Mesenchymal stem cell (in vitro differentiated cells and primary cell): ENCODE measurements around the gene ESYT2.
"Not testable (repeated sequence)": the region's sequence is repeated elsewhere in the genome, so short reads cannot be mapped to it uniquely, and the experiment has no call there.

Experiments
- DNase-seq: peaks from one replicate; pipeline ENCODE4 v3.0.0-alpha.2; 2013
- H2AFZ ChIP-seq: one replicate; pipeline ENCODE4 v1.6.1; 2013; ENCODE audit warnings: low read depth, mild to moderate bottlenecking, control low read depth, inconsistent platforms, low read length, moderate library complexity
- H2AK5ac ChIP-seq: 2 replicates; pipeline ENCODE4 v1.6.1; 2013; ENCODE audit warnings: low read length, moderate library complexity, mild to moderate bottlenecking, inconsistent platforms; ENCODE audit not compliant: severe bottlenecking
- H2BK120ac ChIP-seq: one replicate; pipeline ENCODE4 v1.6.1; 2013; ENCODE audit warnings: low read depth, mild to moderate bottlenecking, inconsistent platforms, low read length, moderate library complexity
- H2BK12ac ChIP-seq, 2 experiments: one replicate each; pipeline ENCODE4 v1.6.1; 2013; ENCODE audit warnings: inconsistent platforms in 2 of 2, low read length in 2 of 2, mild to moderate bottlenecking in 2 of 2, moderate library complexity in 2 of 2, control low read depth in 1 of 2
- H2BK15ac ChIP-seq: one replicate; pipeline ENCODE4 v1.6.1; 2013; ENCODE audit warnings: mild to moderate bottlenecking, low read depth, inconsistent platforms; ENCODE audit not compliant: poor library complexity, severe bottlenecking
- H2BK5ac ChIP-seq: 2 replicates; pipeline ENCODE4 v1.6.1; 2013; ENCODE audit warnings: low read depth, mild to moderate bottlenecking, low read length, control low read depth, inconsistent platforms; ENCODE audit not compliant: poor library complexity, severe bottlenecking
- H3K14ac ChIP-seq, 2 experiments: one replicate each; pipeline ENCODE4 v1.6.1; 2013; ENCODE audit warnings: inconsistent platforms in 2 of 2, low read length in 2 of 2, control low read depth in 1 of 2, mild to moderate bottlenecking in 1 of 2, moderate library complexity in 1 of 2
- H3K18ac ChIP-seq, 2 experiments: one replicate each; pipeline ENCODE4 v1.6.1; 2013; ENCODE audit warnings: inconsistent platforms in 2 of 2, low read length in 2 of 2, control low read depth in 1 of 2, low read depth in 1 of 2, mild to moderate bottlenecking in 1 of 2
- H3K23ac ChIP-seq, 2 experiments: one replicate each; pipeline ENCODE4 v1.6.1; 2013; ENCODE audit warnings: inconsistent platforms in 2 of 2, low read length in 2 of 2, mild to moderate bottlenecking in 2 of 2, moderate library complexity in 2 of 2, control low read depth in 1 of 2
- H3K27ac ChIP-seq: 2 replicates; pipeline ENCODE4 v1.5.1; 2013; ENCODE audit warnings: mild to moderate bottlenecking, moderate library complexity, low read length, control low read depth, inconsistent platforms; ENCODE audit not compliant: poor library complexity, severe bottlenecking
- H3K27me3 ChIP-seq, 2 experiments: 2 replicates each; pipeline versions ENCODE4 v1.6.1 to v1.7.0; 2013; ENCODE audit warnings: low read length in 2 of 2, mild to moderate bottlenecking in 2 of 2, moderate library complexity in 2 of 2, control low read depth in 1 of 2, inconsistent platforms in 1 of 2; ENCODE audit not compliant: control insufficient read depth in 1 of 2, insufficient read depth in 1 of 2
- H3K36me3 ChIP-seq, 2 experiments: 2 replicates each; pipeline versions ENCODE4 v1.6.1 to v1.7.0; 2013; ENCODE audit warnings: low read length in 2 of 2, control low read depth in 1 of 2, inconsistent platforms in 1 of 2, low read depth in 1 of 2, mild to moderate bottlenecking in 1 of 2; ENCODE audit not compliant: insufficient read depth in 2 of 2, control insufficient read depth in 1 of 2
- H3K4ac ChIP-seq, 2 experiments: one replicate each; pipeline ENCODE4 v1.6.1; 2013; ENCODE audit warnings: inconsistent platforms in 2 of 2, low read length in 2 of 2, mild to moderate bottlenecking in 2 of 2, moderate library complexity in 2 of 2, control low read depth in 1 of 2, low read depth in 1 of 2
- H3K4me1 ChIP-seq: 2 replicates; pipeline ENCODE4 v1.6.1; 2013; ENCODE audit warnings: low read depth, low read length, control low read depth; ENCODE audit not compliant: control insufficient read depth, insufficient read depth
- H3K4me2 ChIP-seq: 2 replicates; pipeline ENCODE4 v1.6.1; 2013; ENCODE audit warnings: low read length, mild to moderate bottlenecking, inconsistent platforms; ENCODE audit not compliant: poor library complexity, severe bottlenecking
- H3K4me3 ChIP-seq, 2 experiments: 2 replicates each; pipeline versions ENCODE4 v1.5.1 to v1.7.0; 2013; ENCODE audit warnings: low read length in 2 of 2, mild to moderate bottlenecking in 2 of 2, control low read depth in 1 of 2, low read depth in 1 of 2; ENCODE audit not compliant: insufficient read depth in 1 of 2
- H3K79me1 ChIP-seq: replicated peaks from 2 replicates; pipeline ENCODE4 v1.6.1; 2013; ENCODE audit warnings: mild to moderate bottlenecking, control low read depth, low read length, inconsistent platforms; ENCODE audit not compliant: poor library complexity, severe bottlenecking
- H3K9ac ChIP-seq: 2 replicates; pipeline ENCODE4 v1.7.0; 2013; ENCODE audit warnings: mild to moderate bottlenecking, low read length, moderate library complexity
- H3K9me3 ChIP-seq: 2 replicates; pipeline ENCODE4 v1.7.0; 2013; ENCODE audit warnings: mild to moderate bottlenecking, low read length; ENCODE audit not compliant: control insufficient read depth
- H4K8ac ChIP-seq: one replicate; pipeline ENCODE4 v1.6.1; 2013; ENCODE audit warnings: inconsistent platforms, mild to moderate bottlenecking, low read length, moderate library complexity
- H4K91ac ChIP-seq: one replicate; pipeline ENCODE4 v1.6.1; 2013; ENCODE audit warnings: mild to moderate bottlenecking, low read length, inconsistent platforms
- WGBS: methylation state at CpG from one replicate; pipeline ENCODE4 v1.1.7; 2013; ENCODE audit warnings: mixed read lengths; 5-methylcytosine and 5-hydroxymethylcytosine counted together

The ESYT2 gene

GRCh38 chr7:158704524-158705233, 124.6 kb downstream of the ESYT2 start, which contains the start of gene NCAPG2:
TSS of gene NCAPG2 (minus strand) at chr7:158704804. CDS start at chr7:158701899, 2,905 bp downstream.
- no peaks in the 10 kb centered on the region for H3K27me3 ChIP-seq
- peaks cover 10% of the 10 kb centered on the region for H3K4me1 ChIP-seq
- WGBS: under 1% methylated on average over 61 of the region's 78 CpGs
- peak within 1 kb of the TSS; percentile 22 for H2BK120ac ChIP-seq
- H3K23ac ChIP-seq: peak within 1 kb of the TSS in 1 of 2 experiments; percentile 73
- no peaks in the 10 kb centered on the region for H3K36me3 ChIP-seq
- no peak within 1 kb of the TSS for H2AK5ac ChIP-seq
- H2BK12ac ChIP-seq: peak within 1 kb of the TSS in 1 of 2 experiments; percentile 31
- H3K4me3 ChIP-seq: peak within 1 kb of the TSS; percentile 92 to 95
- H3K18ac ChIP-seq: peak within 1 kb of the TSS; percentile 88 to 92
- H2AFZ ChIP-seq: peak within 1 kb of the TSS; percentile 85
- H2BK15ac ChIP-seq: no peak within 1 kb of the TSS
- no peaks in the 10 kb centered on the region for H3K9me3 ChIP-seq
- peak within 1 kb of the TSS; percentile 25 for H4K91ac ChIP-seq
- peak within 1 kb of the TSS; percentile 61 for H2BK5ac ChIP-seq
- H3K4ac ChIP-seq: peak within 1 kb of the TSS; percentile 65 to 91
- peak within 1 kb of the TSS; percentile 92 for H3K9ac ChIP-seq
- H3K79me1 ChIP-seq: peaks cover 20% of the 10 kb centered on the region
- peak; percentile 98 for DNase-seq
- H3K14ac ChIP-seq: peak within 1 kb of the TSS in 1 of 2 experiments; percentile 85
- peak within 1 kb of the TSS; percentile 98 for H3K4me2 ChIP-seq
- peak within 1 kb of the TSS; percentile 95 for H4K8ac ChIP-seq
- H3K27ac ChIP-seq: no peak within 1 kb of the TSS

GRCh38 chr7:158703679-158704523, 125.4 kb downstream of the ESYT2 start:
- H2BK15ac ChIP-seq, H3K14ac ChIP-seq, H2BK120ac ChIP-seq, H3K9me3 ChIP-seq, H2BK5ac ChIP-seq, DNase-seq, H3K4me1 ChIP-seq, H3K27me3 ChIP-seq, H4K8ac ChIP-seq, H3K27ac ChIP-seq, H2AK5ac ChIP-seq, H3K36me3 ChIP-seq: not testable (repeated sequence)
- Histone ChIP-seq H3K4me2 (peak overlapping the region; percentile 98), H3K18ac (peak overlapping the region in 1 of 2 experiments; percentile 28), H4K91ac (peak overlapping the region; percentile 18), H2AFZ (peak overlapping the region; percentile 85), H2BK12ac (peak overlapping the region in 1 of 2 experiments; percentile 31), H3K23ac (peak overlapping the region in 1 of 2 experiments; percentile 73), H3K9ac (peak overlapping the region; percentile 92), H3K4ac (peak overlapping the region in 1 of 2 experiments; percentile 55), H3K79me1 (peaks cover 25% of the 10 kb centered on the region), H3K4me3 (peak overlapping the region; percentile 92 to 95)
- 16% methylated on average over 21 of the region's 23 CpGs for WGBS

GRCh38 chr7:158702944-158703343, 126.4 kb downstream of the ESYT2 start:
- Histone ChIP-seq H4K91ac (no peak overlapping the region), H2BK15ac (no peak overlapping the region), H3K9me3 (no peaks in the 10 kb centered on the region), H3K36me3 (no peaks in the 10 kb centered on the region), H3K4me1 (peaks cover 8% of the 10 kb centered on the region), H3K23ac (no peak overlapping the region), H3K4me3 (no peak overlapping the region), H3K27ac (no peak overlapping the region), H3K9ac (no peak overlapping the region), H2BK12ac (no peak overlapping the region), H3K79me1 (peaks cover 26% of the 10 kb centered on the region), H3K4me2 (no peak overlapping the region), H2AK5ac (no peak overlapping the region), H3K14ac (no peak overlapping the region), H4K8ac (no peak overlapping the region), H3K4ac (no peak overlapping the region), H2BK5ac (no peak overlapping the region), H2BK120ac (no peak overlapping the region), H3K18ac (no peak overlapping the region), H3K27me3 (no peaks in the 10 kb centered on the region), H2AFZ (no peak overlapping the region)
- no peak for DNase-seq
- 90% methylated on average over 2 of the region's 3 CpGs for WGBS

GRCh38 chr7:158702196-158702595, 127.1 kb downstream of the ESYT2 start:
- 87% methylated on average over 4 of the region's 4 CpGs for WGBS

More at GRCh38 chr7:158702196-158702595, 127.1 kb downstream of the ESYT2 start:
- Histone ChIP-seq H2BK5ac (no peak overlapping the region), H3K14ac (no peak overlapping the region), H3K18ac (no peak overlapping the region), H3K27me3 (no peaks in the 10 kb centered on the region), H3K4ac (no peak overlapping the region), H3K4me2 (no peak overlapping the region), H3K4me3 (no peak overlapping the region), H3K23ac (no peak overlapping the region), H2AFZ (no peak overlapping the region), H3K9me3 (no peaks in the 10 kb centered on the region), H2BK12ac (no peak overlapping the region), H3K27ac (no peak overlapping the region), H4K8ac (no peak overlapping the region), H3K36me3 (no peaks in the 10 kb centered on the region), H4K91ac (no peak overlapping the region), H3K79me1 (peaks cover 26% of the 10 kb centered on the region), H3K9ac (no peak overlapping the region), H3K4me1 (peaks cover 8% of the 10 kb centered on the region), H2AK5ac (no peak overlapping the region), H2BK120ac (no peak overlapping the region), H2BK15ac (no peak overlapping the region)
- DNase-seq: no peak
